ENCODE data around the gene CIDEC. TPM values are rescaled to one million over a fixed set of nuclear protein-coding genes. Genes with fewer than 3 reads are reported as not detected.

The CIDEC gene
- total RNA-seq, 4 donors from 2014 or later: 2.8 to 23.7 (median 9.0) TPM

DNA sequence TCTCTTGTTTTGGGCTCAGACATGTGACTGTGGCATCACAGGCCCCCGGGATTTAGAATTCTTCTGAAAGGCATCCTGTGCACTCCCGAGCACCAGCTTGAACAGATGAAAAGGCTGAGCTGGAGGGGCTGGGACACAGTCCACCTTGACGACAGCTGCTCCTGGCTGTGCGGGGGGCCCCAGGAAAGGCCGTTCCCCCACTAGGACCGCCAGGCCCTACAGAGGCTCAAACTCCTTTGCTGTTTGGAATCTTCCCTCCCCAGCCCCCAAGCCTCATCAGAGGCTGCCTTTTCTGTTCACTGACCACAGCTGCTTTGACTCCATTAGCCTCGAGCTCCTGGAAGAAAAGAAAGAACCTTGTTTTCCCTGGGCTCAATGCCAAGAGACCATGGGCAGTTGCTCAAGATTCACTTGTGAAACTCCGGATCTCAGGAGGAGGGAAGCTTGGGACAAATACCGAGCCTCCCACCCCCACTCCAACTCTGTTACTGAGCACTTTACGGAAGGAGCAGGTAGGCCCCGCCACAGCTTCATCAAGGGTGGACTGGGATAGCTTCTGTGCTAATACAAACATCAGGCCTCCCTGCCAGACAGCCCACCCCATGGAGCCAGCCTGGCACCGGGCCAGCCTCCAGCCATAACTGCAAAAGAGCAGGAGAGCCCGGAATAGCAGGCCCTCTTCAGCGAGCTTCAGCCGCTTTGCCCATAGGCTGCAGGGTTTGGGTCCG lies 15.7 kb downstream of the CIDEC start:
- TF ChIP-seq, protein P1, sequence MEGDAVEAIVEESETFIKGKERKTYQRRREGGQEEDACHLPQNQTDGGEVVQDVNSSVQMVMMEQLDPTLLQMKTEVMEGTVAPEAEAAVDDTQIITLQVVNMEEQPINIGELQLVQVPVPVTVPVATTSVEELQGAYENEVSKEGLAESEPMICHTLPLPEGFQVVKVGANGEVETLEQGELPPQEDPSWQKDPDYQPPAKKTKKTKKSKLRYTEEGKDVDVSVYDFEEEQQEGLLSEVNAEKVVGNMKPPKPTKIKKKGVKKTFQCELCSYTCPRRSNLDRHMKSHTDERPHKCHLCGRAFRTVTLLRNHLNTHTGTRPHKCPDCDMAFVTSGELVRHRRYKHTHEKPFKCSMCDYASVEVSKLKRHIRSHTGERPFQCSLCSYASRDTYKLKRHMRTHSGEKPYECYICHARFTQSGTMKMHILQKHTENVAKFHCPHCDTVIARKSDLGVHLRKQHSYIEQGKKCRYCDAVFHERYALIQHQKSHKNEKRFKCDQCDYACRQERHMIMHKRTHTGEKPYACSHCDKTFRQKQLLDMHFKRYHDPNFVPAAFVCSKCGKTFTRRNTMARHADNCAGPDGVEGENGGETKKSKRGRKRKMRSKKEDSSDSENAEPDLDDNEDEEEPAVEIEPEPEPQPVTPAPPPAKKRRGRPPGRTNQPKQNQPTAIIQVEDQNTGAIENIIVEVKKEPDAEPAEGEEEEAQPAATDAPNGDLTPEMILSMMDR (IDR thresholded peaks at IDR 0.05): no peak
- no peak for TF ChIP-seq POLR2A (IDR thresholded peaks at IDR 0.05)
- no peak overlapping the region for H3K4me3 ChIP-seq (ENCODE audit: low read depth, poor library complexity, severe bottlenecking)
- WGBS, 2 donors: 72 to 74% methylated on average over 16 of the region's 16 CpGs
- DNase-seq (ENCODE audit: low spot score in 2 of 2): peak; percentile 80 to 91
- intact Hi-C loops (cut with DNase I; ENCODE audit: low total_unique reads): no loop called here

DNA sequence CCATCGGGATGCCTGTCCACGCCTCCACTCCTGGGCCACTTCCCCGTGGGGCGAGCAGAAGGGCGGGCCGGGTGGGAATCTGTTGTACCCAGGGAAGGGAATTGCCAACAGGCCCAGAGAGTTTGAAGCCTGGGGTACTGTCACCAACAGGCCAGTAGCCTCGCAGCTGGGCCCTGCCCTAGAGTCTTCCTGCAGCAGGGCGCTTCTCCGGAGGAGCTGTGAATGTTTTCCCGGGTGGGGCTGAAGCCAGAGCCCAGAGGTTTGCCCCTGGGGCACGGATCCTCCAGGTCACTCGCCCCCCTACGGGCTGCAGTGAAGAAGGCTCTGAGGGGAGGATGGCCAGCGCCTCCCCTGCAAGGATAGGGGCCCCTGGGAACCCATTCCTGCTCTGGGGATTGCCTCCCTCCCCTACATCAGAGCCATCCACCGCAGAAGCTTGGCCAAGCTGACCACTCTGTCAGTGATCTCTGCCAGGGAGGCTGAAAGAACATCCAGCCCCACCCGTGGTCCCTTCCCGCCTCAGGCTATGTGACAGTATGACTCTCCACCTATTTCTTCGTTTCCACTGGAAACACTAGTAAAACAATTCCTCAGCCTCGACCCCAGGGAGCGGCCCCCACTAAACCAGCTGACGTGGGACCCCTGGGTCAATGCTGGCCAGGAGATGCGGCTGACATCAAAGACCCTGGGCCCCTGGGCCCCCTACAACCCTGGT lies 16.8 kb downstream of the CIDEC start:
- DNase-seq (ENCODE audit: low spot score in 2 of 2): no peak
- intact Hi-C loops (cut with DNase I; ENCODE audit: low total_unique reads): no loop called here
- no peak overlapping the region for H3K4me3 ChIP-seq (ENCODE audit: low read depth, poor library complexity, severe bottlenecking)
- TF ChIP-seq, protein P1 (IDR thresholded peaks at IDR 0.05): no peak
- TF ChIP-seq POLR2A (IDR thresholded peaks at IDR 0.05): no peak
- 56 to 62% methylated on average over 15 to 16 of the region's 22 CpGs for WGBS, 2 donors

GRCh38 chr3:9862391-9863057 lies 17.5 kb downstream of the CIDEC start:
- intact Hi-C loops (cut with DNase I; ENCODE audit: low total_unique reads): no loop called here
- 19 to 38% methylated on average over 18 to 26 of the region's 45 CpGs for WGBS, 2 donors
- no peak overlapping the region for H3K4me3 ChIP-seq (ENCODE audit: low read depth, poor library complexity, severe bottlenecking)
- TF ChIP-seq, protein P1 (IDR thresholded peaks at IDR 0.05): peak in 1 of 3 donors; percentile 15
- TF ChIP-seq POLR2A (IDR thresholded peaks at IDR 0.05): no peak
- DNase-seq (ENCODE audit: low spot score in 2 of 2): peak in 1 of 2 donors; percentile 92

DNA sequence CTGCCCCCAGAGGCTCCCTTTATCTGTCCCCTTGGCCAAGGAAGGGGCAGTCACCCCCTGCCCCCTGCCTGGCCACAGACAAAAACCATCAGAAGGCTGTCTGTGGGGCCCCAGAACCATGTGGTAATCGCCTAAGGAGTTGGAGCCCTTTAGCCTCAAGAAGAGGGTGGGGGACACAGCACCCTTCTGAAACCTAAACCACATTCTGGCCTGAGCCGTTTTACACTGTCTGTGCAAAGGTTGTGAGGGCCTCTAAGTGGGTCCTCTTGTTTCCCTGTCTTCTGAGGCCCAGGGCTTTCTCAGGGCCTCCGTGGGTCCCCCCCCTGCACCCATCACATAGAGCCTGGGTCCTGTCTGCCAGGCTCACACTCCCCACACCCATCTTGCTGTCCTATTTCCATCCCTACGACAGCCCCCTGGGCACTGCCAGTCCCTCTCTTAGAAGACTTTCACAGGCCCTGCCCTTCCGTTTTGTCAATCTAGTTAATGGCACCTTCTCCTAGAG lies 18.4 kb downstream of the CIDEC start:
- 86 to 96% methylated on average over 4 to 5 of the region's 5 CpGs for WGBS, 2 donors
- DNase-seq (ENCODE audit: low spot score in 2 of 2): no peak
- intact Hi-C loops (cut with DNase I; ENCODE audit: low total_unique reads): no loop called here
- no peak overlapping the region for H3K4me3 ChIP-seq (ENCODE audit: low read depth, poor library complexity, severe bottlenecking)
- TF ChIP-seq POLR2A (IDR thresholded peaks at IDR 0.05): no peak
- TF ChIP-seq, protein P1 (IDR thresholded peaks at IDR 0.05): no peak

DNA sequence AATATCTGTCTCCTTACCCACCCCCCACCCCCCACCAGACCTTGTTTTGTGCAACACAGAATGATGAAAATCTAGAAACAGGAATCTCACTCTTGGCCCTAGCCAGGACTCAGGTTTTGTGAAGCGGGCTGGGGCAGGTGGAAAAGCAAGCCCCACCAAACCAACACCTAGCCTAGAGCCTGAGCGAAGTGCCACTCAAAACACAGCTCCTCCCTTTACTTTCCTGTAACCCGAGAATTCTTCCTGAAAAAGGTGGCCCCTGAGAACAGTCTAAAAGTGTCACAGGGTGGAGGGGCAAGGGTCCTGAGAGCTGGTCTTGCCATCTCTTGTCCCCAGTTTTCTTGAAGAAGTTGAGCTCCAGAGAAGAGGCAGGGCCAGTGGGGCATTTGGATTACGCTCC lies 18.9 kb downstream of the CIDEC start:
- intact Hi-C loops (cut with DNase I; ENCODE audit: low total_unique reads): no loop called here
- WGBS, 2 donors: 94 to 99% methylated on average over 4 of the region's 4 CpGs
- H3K4me3 ChIP-seq (ENCODE audit: low read depth, poor library complexity, severe bottlenecking): no peak overlapping the region
- TF ChIP-seq, protein P1 (IDR thresholded peaks at IDR 0.05): no peak
- no peak for TF ChIP-seq POLR2A (IDR thresholded peaks at IDR 0.05)
- no peak for DNase-seq (ENCODE audit: low spot score in 2 of 2)
